Nephron (organoid): Measurements from ENCODE around the gene GALNT11.

ENCODE experiments used
- H3K27ac Mint-ChIP-seq, 3 experiments: 2 replicates each; pipeline ENCODE4 v1.8.0; 2020; ENCODE audit warnings: mixed read lengths in 3 of 3, mild to moderate bottlenecking in 2 of 3, moderate library complexity in 1 of 3
- H3K27me3 Mint-ChIP-seq: 2 replicates; pipeline ENCODE4 v1.8.0; 2021; ENCODE audit warnings: low read depth, mild to moderate bottlenecking, moderate library complexity, mixed read lengths
- H3K36me3 Mint-ChIP-seq: 2 replicates; pipeline ENCODE4 v1.8.0; 2020; ENCODE audit warnings: low read depth, mixed read lengths
- H3K4me1 Mint-ChIP-seq: 2 replicates; pipeline ENCODE4 v1.8.0; 2020; ENCODE audit warnings: mixed read lengths
- H3K4me3 Mint-ChIP-seq, 3 experiments: 2 replicates each; pipeline ENCODE4 v1.8.0; 2020; ENCODE audit warnings: mild to moderate bottlenecking in 3 of 3, mixed read lengths in 3 of 3, moderate library complexity in 2 of 3
- H3K9me3 Mint-ChIP-seq: 2 replicates; pipeline ENCODE4 v1.8.0; 2020; ENCODE audit warnings: mixed read lengths
- TF ChIP-seq, protein P1 (sequence below), 3 experiments: fragments of 200-600 bp; sonication (generic); IDR thresholded peaks; one replicate each; pipeline ENCODE4 v1.5.0; 2021; ENCODE audit warnings: antibody characterized with exemption in 3 of 3; ENCODE audit not compliant: unreplicated experiment in 3 of 3

Gene GALNT11

DNA sequence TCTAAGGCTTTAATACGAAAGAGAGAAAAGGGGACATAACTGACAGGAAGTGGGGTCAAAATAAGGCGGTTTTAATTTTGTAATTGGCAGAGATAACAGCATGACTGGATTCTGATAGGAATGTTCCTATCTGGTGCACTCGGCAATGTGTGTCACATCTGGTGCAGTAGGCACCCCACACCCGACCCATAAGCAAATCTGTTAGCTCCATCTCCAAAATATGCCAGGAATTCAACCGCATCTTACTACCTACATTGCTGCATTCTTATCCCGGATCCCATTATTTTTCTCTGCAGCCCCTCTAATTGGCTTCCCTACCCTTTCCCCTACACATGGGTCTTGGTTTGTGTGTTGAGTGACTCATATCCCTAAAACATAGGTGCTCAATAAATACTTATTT lies 19.1 kb upstream of the GALNT11 start:
- TF ChIP-seq, protein P1, sequence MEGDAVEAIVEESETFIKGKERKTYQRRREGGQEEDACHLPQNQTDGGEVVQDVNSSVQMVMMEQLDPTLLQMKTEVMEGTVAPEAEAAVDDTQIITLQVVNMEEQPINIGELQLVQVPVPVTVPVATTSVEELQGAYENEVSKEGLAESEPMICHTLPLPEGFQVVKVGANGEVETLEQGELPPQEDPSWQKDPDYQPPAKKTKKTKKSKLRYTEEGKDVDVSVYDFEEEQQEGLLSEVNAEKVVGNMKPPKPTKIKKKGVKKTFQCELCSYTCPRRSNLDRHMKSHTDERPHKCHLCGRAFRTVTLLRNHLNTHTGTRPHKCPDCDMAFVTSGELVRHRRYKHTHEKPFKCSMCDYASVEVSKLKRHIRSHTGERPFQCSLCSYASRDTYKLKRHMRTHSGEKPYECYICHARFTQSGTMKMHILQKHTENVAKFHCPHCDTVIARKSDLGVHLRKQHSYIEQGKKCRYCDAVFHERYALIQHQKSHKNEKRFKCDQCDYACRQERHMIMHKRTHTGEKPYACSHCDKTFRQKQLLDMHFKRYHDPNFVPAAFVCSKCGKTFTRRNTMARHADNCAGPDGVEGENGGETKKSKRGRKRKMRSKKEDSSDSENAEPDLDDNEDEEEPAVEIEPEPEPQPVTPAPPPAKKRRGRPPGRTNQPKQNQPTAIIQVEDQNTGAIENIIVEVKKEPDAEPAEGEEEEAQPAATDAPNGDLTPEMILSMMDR (IDR thresholded peaks at IDR 0.05; ENCODE audit: unreplicated experiment in 3 of 3): no peak
- H3K36me3 Mint-ChIP-seq: no peaks in the 10 kb centered on the region
- no peak overlapping the region for H3K27ac Mint-ChIP-seq
- H3K27me3 Mint-ChIP-seq: peaks cover 5% of the 10 kb centered on the region
- H3K4me1 Mint-ChIP-seq: no peaks in the 10 kb centered on the region
- no peak overlapping the region for H3K4me3 Mint-ChIP-seq
- H3K9me3 Mint-ChIP-seq: peaks cover 2% of the 10 kb centered on the region

DNA sequence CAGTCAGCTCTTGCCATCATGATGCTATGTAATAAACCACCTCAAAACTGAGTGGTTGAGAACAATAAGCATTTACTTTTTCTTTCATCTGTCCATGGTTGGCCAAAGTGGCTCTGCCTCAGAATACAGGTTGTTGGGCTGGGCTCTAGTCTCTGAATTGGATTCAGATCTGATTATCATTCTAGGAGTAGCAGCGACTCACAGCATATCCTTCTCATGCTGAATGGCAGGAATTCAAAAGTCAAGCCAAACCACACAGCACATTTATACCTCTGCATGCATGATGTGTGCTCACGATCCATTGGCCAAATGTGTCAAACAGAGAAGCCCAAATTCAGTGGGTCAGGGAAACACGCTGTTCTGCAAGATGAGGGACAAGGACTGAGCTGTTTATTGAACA lies 13.6 kb upstream of the GALNT11 start:
- Mint-ChIP-seq H3K4me1 (no peaks in the 10 kb centered on the region), H3K36me3 (no peaks in the 10 kb centered on the region), H3K27ac (no peak overlapping the region), H3K27me3 (peaks cover 8% of the 10 kb centered on the region), H3K9me3 (no peaks in the 10 kb centered on the region), H3K4me3 (no peak overlapping the region)
- TF ChIP-seq, protein P1 (IDR thresholded peaks at IDR 0.05; ENCODE audit: unreplicated experiment in 3 of 3): no peak

DNA sequence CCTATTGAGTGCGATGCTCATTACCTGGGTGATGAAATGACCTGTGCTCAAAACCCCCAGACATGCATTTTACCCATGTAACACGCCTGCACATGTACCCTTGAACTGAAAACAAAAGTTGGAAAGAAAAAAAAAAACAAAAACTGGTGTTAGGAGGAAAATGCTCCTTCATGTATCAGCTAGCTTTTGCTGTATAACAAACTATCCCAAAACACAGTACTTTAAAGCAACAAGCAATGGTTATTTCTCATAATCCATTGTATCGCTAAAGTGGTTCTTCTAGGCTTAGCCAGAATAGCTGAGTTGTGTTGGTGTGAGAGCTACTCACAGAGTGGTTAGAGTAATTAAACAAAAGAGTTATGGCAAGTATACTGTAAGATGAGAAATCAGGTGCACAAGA lies 12.2 kb upstream of the GALNT11 start:
- Mint-ChIP-seq H3K27ac (no peak overlapping the region), H3K36me3 (no peaks in the 10 kb centered on the region), H3K9me3 (no peaks in the 10 kb centered on the region), H3K4me3 (no peak overlapping the region), H3K27me3 (peaks cover 8% of the 10 kb centered on the region), H3K4me1 (no peaks in the 10 kb centered on the region)
- TF ChIP-seq, protein P1 (IDR thresholded peaks at IDR 0.05; ENCODE audit: unreplicated experiment in 3 of 3): no peak

DNA sequence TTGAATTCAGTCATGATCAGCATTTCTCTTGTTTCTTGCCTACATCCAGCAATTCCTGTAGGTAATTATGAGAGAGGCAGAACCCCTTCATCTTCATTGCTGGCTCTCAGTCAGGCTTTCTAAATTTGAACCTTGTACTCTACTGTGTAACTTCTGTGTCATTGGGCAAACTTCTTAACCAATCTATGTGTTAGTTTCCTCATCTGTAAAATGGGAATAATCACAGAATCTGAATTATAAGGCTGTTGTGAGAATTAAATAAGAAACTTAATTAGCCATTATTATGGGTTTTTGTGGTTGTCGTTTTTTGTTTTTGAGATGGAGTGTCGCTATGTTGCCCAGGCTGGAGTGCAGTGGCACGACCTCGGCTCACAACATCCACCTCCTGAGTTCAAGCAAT lies 11.5 kb upstream of the GALNT11 start:
- Mint-ChIP-seq H3K27me3 (peaks cover 8% of the 10 kb centered on the region), H3K4me3 (no peak overlapping the region), H3K9me3 (no peaks in the 10 kb centered on the region), H3K36me3 (no peaks in the 10 kb centered on the region), H3K4me1 (no peaks in the 10 kb centered on the region), H3K27ac (no peak overlapping the region)
- TF ChIP-seq, protein P1 (IDR thresholded peaks at IDR 0.05; ENCODE audit: unreplicated experiment in 3 of 3): no peak

DNA sequence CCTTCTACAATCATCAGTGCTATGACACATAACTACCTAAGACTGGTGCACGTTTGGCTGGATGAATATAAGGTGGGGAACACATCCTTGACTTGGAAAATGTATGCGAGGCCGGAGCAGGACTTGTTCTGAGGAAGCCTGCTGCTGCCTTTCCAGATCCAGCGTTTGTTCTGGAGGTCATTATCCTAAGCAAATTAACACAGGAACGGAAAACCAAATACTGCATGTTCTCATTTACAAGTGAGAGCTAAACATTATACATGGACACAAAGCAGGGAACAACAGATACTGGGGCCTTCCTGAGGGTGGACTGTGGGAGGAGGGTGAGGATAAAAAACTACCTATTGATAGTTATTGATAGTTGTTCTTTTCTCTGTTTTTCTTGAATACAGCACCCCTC lies 10.8 kb upstream of the GALNT11 start:
- H3K27ac Mint-ChIP-seq: no peak overlapping the region
- H3K4me1 Mint-ChIP-seq: no peaks in the 10 kb centered on the region
- H3K27me3 Mint-ChIP-seq: peaks cover 8% of the 10 kb centered on the region
- TF ChIP-seq, protein P1 (IDR thresholded peaks at IDR 0.05; ENCODE audit: unreplicated experiment in 3 of 3): no peak
- H3K4me3 Mint-ChIP-seq: no peak overlapping the region
- H3K36me3 Mint-ChIP-seq: no peaks in the 10 kb centered on the region
- H3K9me3 Mint-ChIP-seq: no peaks in the 10 kb centered on the region

DNA sequence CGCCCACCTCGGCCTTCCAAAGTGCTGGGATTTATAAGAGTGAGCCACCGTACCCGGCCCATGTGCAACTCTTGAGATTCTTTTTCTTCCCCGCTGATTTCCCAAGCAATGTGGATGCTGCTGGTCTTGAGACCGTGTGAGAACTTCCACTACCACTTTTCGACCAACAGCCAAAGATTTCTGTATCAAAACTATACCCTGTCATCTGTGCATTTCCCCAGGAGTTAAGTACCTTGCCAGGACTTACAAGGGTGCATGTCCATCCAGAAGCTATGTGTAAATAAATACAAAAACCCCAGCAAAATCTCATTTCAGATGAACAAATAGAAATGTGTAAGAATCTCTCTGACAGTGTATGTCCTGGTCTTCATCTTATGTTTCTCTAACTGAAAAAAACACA lies 9.9 kb upstream of the GALNT11 start:
- peaks cover 8% of the 10 kb centered on the region for H3K27me3 Mint-ChIP-seq
- H3K9me3 Mint-ChIP-seq: no peaks in the 10 kb centered on the region
- no peaks in the 10 kb centered on the region for H3K4me1 Mint-ChIP-seq
- no peak overlapping the region for H3K4me3 Mint-ChIP-seq
- no peaks in the 10 kb centered on the region for H3K36me3 Mint-ChIP-seq
- TF ChIP-seq, protein P1 (IDR thresholded peaks at IDR 0.05; ENCODE audit: unreplicated experiment in 3 of 3): no peak
- H3K27ac Mint-ChIP-seq: no peak overlapping the region
